Neutrophil (primary cell): Measurements from ENCODE around the gene MEX3A.

Source experiments
- H3K27ac ChIP-seq: fragments of 200-600 bp; sonication (generic); 2 replicates; pipeline ENCODE4 v1.5.1; 2016; ENCODE audit warnings: mild to moderate bottlenecking, moderate library complexity
- H3K27me3 ChIP-seq: fragments of 200-600 bp; sonication (generic); 2 replicates; pipeline ENCODE4 v1.6.0; 2016; ENCODE audit warnings: mild to moderate bottlenecking
- H3K36me3 ChIP-seq: fragments of 200-600 bp; sonication (generic); 2 replicates; pipeline ENCODE4 v1.5.1; 2017
- H3K4me1 ChIP-seq, 2 experiments: fragments of 200-600 bp in 1 of 2; sonication (generic) in 1 of 2; 1 replicate in 1 of 2; 2 replicates in 1 of 2; pipeline versions ENCODE4 v1.5.1 to v1.6.1; 2013 to 2016; ENCODE audit warnings: low read depth in 1 of 2, low read length in 1 of 2, mild to moderate bottlenecking in 1 of 2, moderate library complexity in 1 of 2; ENCODE audit not compliant: control insufficient read depth in 1 of 2, insufficient read depth in 1 of 2
- H3K4me3 ChIP-seq, 2 experiments: fragments of 200-600 bp in 1 of 2; sonication (generic) in 1 of 2; 1 replicate in 1 of 2; 2 replicates in 1 of 2; pipeline ENCODE4 v1.5.1; 2013 to 2016; ENCODE audit warnings: low read depth in 1 of 2, low read length in 1 of 2, mild to moderate bottlenecking in 1 of 2, moderate library complexity in 1 of 2
- H3K9me3 ChIP-seq: fragments of 200-600 bp; sonication (generic); 2 replicates; pipeline ENCODE4 v1.5.1; 2016
- CTCF ChIP-seq: fragments of 200-600 bp; sonication (generic); IDR thresholded peaks from 2 replicates; pipeline ENCODE4 v1.5.1; 2016; ENCODE audit warnings: antibody characterized with exemption

MEX3A gene

GRCh38 chr1:156089704-156090103 lies 7.4 kb upstream of the MEX3A start:
- no peaks in the 10 kb centered on the region for H3K36me3 ChIP-seq
- H3K4me1 ChIP-seq = peaks cover 0 to 10% of the 10 kb centered on the region in 2 experiments
- TF ChIP-seq CTCF = no peak

GRCh38 chr1:156086256-156086662 lies 4.0 kb upstream of the MEX3A start:
- Histone ChIP-seq H3K4me1 (peaks cover 7 to 25% of the 10 kb centered on the region in 2 experiments), H3K27ac (no peak overlapping the region), H3K9me3 (no peaks in the 10 kb centered on the region), H3K36me3 (no peaks in the 10 kb centered on the region), H3K27me3 (peaks cover 64% of the 10 kb centered on the region), H3K4me3 (no peak overlapping the region)
- TF ChIP-seq CTCF = no peak

More at GRCh38 chr1:156089704-156090103, 7.4 kb upstream of the MEX3A start:
- Histone ChIP-seq H3K4me3 (no peak overlapping the region), H3K27ac (no peak overlapping the region), H3K27me3 (peaks cover 44% of the 10 kb centered on the region), H3K9me3 (no peaks in the 10 kb centered on the region)

DNA sequence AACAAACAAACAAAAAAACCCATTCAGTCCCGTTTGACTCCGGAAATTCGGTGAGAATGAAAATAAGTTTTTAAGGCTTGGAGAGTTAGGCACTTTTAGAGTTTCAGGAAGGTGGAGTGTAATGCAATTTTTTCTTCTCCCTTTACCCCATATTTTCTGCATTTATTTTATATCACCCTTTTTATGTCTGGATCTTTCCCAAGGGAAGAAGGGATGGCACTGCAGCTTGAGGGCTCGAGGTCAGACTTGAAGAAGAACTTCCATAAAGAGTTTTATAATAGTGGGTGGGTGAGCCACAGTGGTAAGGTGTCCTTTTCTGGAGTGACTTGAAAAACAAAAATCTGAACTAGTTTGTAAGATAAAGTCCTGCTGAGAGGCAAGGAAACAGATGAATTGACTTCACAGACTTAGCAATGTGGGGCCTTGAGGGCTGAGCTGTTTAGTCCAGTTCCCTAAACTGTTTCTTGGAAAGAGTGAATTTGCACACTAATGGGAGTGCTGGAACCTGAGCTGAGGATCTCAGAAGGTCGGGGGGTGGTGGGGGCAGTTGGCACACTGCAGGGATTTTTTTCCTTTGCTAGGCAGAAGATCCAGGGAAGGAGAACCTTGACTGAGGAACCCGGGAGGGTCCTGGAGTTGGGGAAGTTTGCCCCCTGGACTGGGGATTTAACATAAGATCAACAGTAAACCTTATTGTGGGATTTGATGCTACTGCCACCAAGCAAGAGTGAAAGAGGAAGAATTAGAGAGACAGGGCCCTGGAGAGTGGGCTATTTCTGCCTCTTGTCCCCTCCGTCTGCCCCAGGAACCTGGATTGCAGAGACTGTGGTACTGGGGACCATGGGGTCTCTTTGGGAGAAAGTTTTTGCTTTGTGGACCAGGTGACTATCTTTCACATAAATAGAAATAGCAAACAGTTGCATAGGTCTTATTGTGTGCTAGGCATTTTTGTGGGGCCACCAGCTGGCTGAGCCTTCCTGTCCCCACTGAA lies 1.8 kb upstream of the MEX3A start:
- peaks cover 7 to 15% of the 10 kb centered on the region in 2 experiments for H3K4me1 ChIP-seq
- peaks cover 86% of the 10 kb centered on the region for H3K27me3 ChIP-seq
- no peaks in the 10 kb centered on the region for H3K36me3 ChIP-seq
- H3K4me3 ChIP-seq = no peak overlapping the region
- no peak overlapping the region for H3K27ac ChIP-seq
- no peak for TF ChIP-seq CTCF
- H3K9me3 ChIP-seq = no peaks in the 10 kb centered on the region

- no peaks in the 10 kb centered on the region for H3K36me3 ChIP-seq
- no peak overlapping the region for H3K27ac ChIP-seq
- TF ChIP-seq CTCF = no peak
- peaks cover 100% of the 10 kb centered on the region for H3K27me3 ChIP-seq
- H3K9me3 ChIP-seq = no peaks in the 10 kb centered on the region
- peak overlapping the region; percentile 61 to 74 for H3K4me3 ChIP-seq
- H3K4me1 ChIP-seq = peaks cover 7 to 15% of the 10 kb centered on the region in 2 experiments
These were observed 352 bp downstream of the MEX3A start for GRCh38 chr1:156081917-156082308.

DNA sequence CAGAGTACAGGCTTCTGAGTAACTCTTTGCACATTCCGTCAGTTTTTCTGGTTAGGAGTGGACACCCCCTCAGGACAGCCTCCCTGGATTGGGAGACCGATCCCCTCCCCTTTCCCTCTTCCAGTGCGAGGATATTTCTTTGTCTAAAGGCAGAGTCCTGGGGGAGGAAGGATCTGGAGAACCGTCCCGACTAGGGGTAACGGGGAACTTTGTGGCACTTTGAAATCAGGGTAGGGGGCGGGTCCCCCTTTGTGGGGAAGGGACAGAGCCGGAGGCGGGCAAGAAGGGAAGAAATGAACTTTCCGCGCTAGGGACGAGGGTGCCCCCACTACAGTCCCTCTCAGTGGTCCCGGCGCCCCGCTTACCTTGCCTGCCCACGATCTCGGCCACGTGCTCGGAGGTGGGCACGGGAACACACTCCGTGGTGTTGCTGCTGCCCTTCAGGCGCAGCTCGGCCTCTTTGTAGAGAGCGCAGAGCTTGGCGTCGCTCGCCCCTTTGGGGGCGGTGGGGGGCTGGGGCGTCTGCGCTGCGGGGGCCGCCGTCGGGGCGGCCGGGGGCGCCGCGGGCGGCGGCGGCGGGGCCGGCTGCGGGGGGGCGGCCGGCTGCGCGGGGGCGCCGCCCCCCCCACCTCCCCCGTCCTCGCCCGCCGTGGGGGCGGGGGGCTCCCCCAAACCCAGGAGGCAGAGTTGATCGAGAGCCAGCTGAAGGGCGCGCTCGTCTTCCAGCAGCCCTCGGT lies 917 bp downstream of the MEX3A start:
- Histone ChIP-seq H3K4me1 (peaks cover 7 to 21% of the 10 kb centered on the region in 2 experiments), H3K4me3 (peak overlapping the region in 1 of 2 experiments; percentile 74), H3K27ac (no peak overlapping the region), H3K36me3 (no peaks in the 10 kb centered on the region), H3K27me3 (peaks cover 100% of the 10 kb centered on the region), H3K9me3 (no peaks in the 10 kb centered on the region)
- TF ChIP-seq CTCF = no peak
